Kidney (tissue), 14 donors: ENCODE data around the gene GLYATL1. TPM values are rescaled to one million over a fixed set of nuclear protein-coding genes. Genes with fewer than 3 reads are reported as not detected.
A peak's percentile ranks its signal among the peaks of the same experiment; 100 is the strongest.

Source experiments
- DNase-seq, 5 donors: peaks; one replicate each; pipeline ENCODE4 v3.0.0-alpha.2; 2013 to 2020
- FAIRE-seq: peaks from 2 replicates; lab custom pipeline; 2012; peaks lifted over from hg19 to GRCh38; lab: Jason Lieb, UNC
- H3K27ac ChIP-seq, 2 donors: one replicate each; pipeline ENCODE4 v1.7.0; 2013; ENCODE audit warnings: low read depth in 2 of 2, low read length in 2 of 2, inconsistent platforms in 1 of 2
- H3K27me3 ChIP-seq: one replicate; pipeline ENCODE4 v1.7.1; 2013; ENCODE audit warnings: low read length, inconsistent platforms; ENCODE audit not compliant: control insufficient read depth, insufficient read depth
- H3K36me3 ChIP-seq, 3 donors: one replicate each; pipeline versions ENCODE4 v1.7.0 to v1.7.1; 2013; ENCODE audit warnings: low read length in 3 of 3, control low read depth in 1 of 3, inconsistent platforms in 1 of 3; ENCODE audit not compliant: insufficient read depth in 3 of 3, control insufficient read depth in 2 of 3
- H3K4me1 ChIP-seq, 3 donors: one replicate each; pipeline versions ENCODE4 v1.7.0 to v1.7.1; 2013; ENCODE audit warnings: low read length in 3 of 3, inconsistent platforms in 1 of 3, low read depth in 1 of 3; ENCODE audit not compliant: control insufficient read depth in 2 of 3, insufficient read depth in 2 of 3
- H3K4me3 ChIP-seq, 3 donors: one replicate each; pipeline versions ENCODE4 v1.7.0 to v1.8.1; 2013; ENCODE audit warnings: low read length in 3 of 3, control low read depth in 1 of 3, inconsistent platforms in 1 of 3
- H3K9ac ChIP-seq, 3 donors: one replicate each; pipeline versions ENCODE4 v1.7.0 to v1.7.1; 2013; ENCODE audit warnings: low read length in 3 of 3, control low read depth in 1 of 3, inconsistent platforms in 1 of 3
- H3K9me3 ChIP-seq, 3 donors: one replicate each; pipeline versions ENCODE4 v1.7.0 to v1.7.1; 2013; ENCODE audit warnings: low read length in 3 of 3, control low read depth in 1 of 3, inconsistent platforms in 1 of 3; ENCODE audit not compliant: control insufficient read depth in 2 of 3, insufficient read depth in 1 of 3
- CTCF ChIP-seq: IDR thresholded peaks from 3 replicates; pipeline ENCODE4 v1.5.1; 2012; ENCODE audit warnings: mild to moderate bottlenecking, moderate library complexity, borderline replicate concordance; ENCODE audit not compliant: insufficient read depth; ENCODE audit errors: extremely low read depth
- intact Hi-C: fragments of 100-400 bp; cut with DNase I; formaldehyde crosslinking; loops from one replicate; pipeline ENCODE4 v1.11.1; 2022
- polyA plus RNA-seq: library from polyadenylated mRNA; stranded (reverse); fragments of 350-450 nt; fragmentation: Illumina TruSeq; extraction: RNeasy Lipid Tissue Mini Kit (QIAGEN cat#74804); gene quantifications from one replicate; pipeline ENCODE4 v1.2.3, GENCODE V29; 2014; ENCODE audit warnings: low read depth, low replicate concordance; ENCODE audit not compliant: insufficient read depth
- total RNA-seq: library from RNA; stranded (reverse); fragmentation: NEBNext Ultra II Directional; extraction: Animal tissue kit (Norgen Biotek cat#: 25700); gene quantifications from one replicate; pipeline ENCODE4 v1.2.1, GENCODE V29; 2021
- donor health status: control.
- donor health status: control.
- donor health status: control.
- donor health status: control.
- donor health status: control.
- donor health status: DM: yes; HTN: yes; CAD: no.
- donor health status: Normal renal cell carcinoma (clear cell type).

GLYATL1 gene
- total and polyA plus RNA-seq, 2 donors from 2014 or later = 15.7 to 199 TPM

DNA sequence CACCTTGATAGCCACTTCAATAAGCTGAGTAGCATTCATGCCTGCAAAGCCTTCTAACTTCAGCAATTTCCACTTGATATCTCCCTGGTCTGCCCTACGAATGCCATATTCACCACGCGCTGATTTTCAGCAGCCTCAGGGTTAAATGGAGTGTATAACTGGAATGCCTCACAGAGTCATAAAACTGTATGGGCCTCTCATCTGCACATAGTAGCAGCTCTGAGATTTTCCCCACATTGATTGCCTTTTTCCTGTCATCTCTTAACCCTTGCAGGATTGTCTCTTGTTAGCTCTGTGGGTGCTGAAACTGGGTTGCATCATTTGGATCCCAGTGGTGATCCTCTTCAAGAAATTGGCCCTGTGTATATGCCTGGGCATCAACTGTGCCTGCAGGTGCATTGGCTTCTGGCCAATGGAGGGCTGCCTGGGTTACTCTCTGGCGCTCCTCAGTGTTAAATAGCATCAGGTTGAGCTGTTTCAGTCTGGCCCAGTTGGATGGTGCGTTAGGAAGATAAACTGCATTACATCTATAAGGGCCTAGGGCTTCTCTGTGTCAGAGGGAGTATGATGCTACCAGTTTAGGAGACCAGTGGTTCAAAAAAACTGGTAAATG is 17.4 kb upstream of the GLYATL1 start:
- Histone ChIP-seq H3K4me3 (no peak overlapping the region), H3K36me3 (no peaks in the 10 kb centered on the region), H3K27ac (no peak overlapping the region), H3K27me3 (no peaks in the 10 kb centered on the region), H3K9me3 (peaks cover 0 to 8% (median 2%) of the 10 kb centered on the region in 3 donors), H3K4me1 (peaks cover 0 to 11% (median 6%) of the 10 kb centered on the region in 3 donors), H3K9ac (no peak overlapping the region)
- no peak for FAIRE-seq
- DNase-seq = peak in 1 of 5 donors; percentile 29
- no peak for TF ChIP-seq CTCF
- intact Hi-C loops = no loop called here

GRCh38 chr11:58922479-58922878 is 16.8 kb upstream of the GLYATL1 start:
- Histone ChIP-seq H3K4me1 (peaks cover 0 to 11% (median 8%) of the 10 kb centered on the region in 3 donors), H3K27me3 (no peaks in the 10 kb centered on the region), H3K36me3 (no peaks in the 10 kb centered on the region), H3K9me3 (peaks cover 0 to 3% (median 0%) of the 10 kb centered on the region in 3 donors), H3K4me3 (no peak overlapping the region), H3K9ac (no peak overlapping the region), H3K27ac (no peak overlapping the region)
- peak in 1 of 5 donors; percentile 26 for DNase-seq
- no peak for FAIRE-seq
- intact Hi-C loops = no loop called here
- TF ChIP-seq CTCF = no peak

DNA sequence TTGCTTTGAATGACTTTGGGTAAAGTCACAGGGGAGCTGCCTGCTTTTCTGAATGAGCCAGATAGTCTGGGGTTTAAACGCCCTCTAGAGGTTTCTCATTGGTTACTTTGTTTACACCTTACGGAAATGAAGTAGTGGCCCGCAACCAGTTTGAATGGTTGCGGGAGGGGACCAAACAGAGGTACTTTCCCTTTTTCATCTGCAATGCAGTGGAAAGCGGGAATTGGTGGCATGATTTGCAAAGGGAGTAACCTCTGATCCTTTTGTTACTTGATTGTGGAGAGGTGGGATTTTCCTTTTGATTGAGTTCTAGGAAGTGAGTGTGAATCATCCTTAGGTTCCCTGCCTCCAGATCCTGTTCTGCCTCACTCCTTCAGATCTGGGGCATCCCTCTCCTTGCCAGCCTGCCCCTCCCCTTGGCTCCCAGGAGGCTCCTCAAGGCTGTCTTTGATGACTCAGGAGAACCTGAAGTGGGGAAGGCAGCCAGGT is 15.9 kb upstream of the GLYATL1 start:
- peak; percentile 27 for TF ChIP-seq CTCF
- no peaks in the 10 kb centered on the region for H3K9me3 ChIP-seq
- H3K4me3 ChIP-seq = peak overlapping the region in 2 of 3 donors; percentile 11 to 27
- H3K9ac ChIP-seq = no peak overlapping the region
- intact Hi-C loops = no loop called here
- FAIRE-seq (no peak), DNase-seq (peak in 2 of 5 donors; percentile 69 to 76)
- H3K27ac ChIP-seq = peak overlapping the region in 1 of 2 donors; percentile 41
- H3K27me3 ChIP-seq = no peaks in the 10 kb centered on the region
- H3K36me3 ChIP-seq = no peaks in the 10 kb centered on the region
- peaks cover 0 to 11% (median 8%) of the 10 kb centered on the region in 3 donors for H3K4me1 ChIP-seq
